Astrocyte of the hippocampus (primary cell): ENCODE data around the gene PSMB1.
"Not testable (repeated sequence)": the region's sequence is repeated elsewhere in the genome, so short reads cannot be mapped to it uniquely, and the experiment has no call there.

ENCODE experiments used
- DNase-seq: peaks from one replicate; pipeline ENCODE4 v3.0.0; 2011; ENCODE audit warnings: low read depth, low spot score

Gene PSMB1

GRCh38 chr6:170502733-170503413 lies 50.2 kb downstream of the PSMB1 start:
- DNase-seq, result not testable (repeated sequence)

GRCh38 chr6:170502268-170502667 lies 50.8 kb downstream of the PSMB1 start:
- DNase-seq, result not testable (repeated sequence)

GRCh38 chr6:170500955-170501590 lies 52.0 kb downstream of the PSMB1 start:
- no peak for DNase-seq

GRCh38 chr6:170497841-170498301 lies 55.2 kb downstream of the PSMB1 start:
- DNase-seq, result peak; percentile 63

GRCh38 chr6:170493354-170493753 lies 59.8 kb downstream of the PSMB1 start:
- DNase-seq, result no peak

- no peak for DNase-seq
These were observed 62.8 kb downstream of the PSMB1 start for GRCh38 chr6:170490259-170490658.

GRCh38 chr6:170489836-170490235 lies 63.3 kb downstream of the PSMB1 start:
- no peak for DNase-seq

- no peak for DNase-seq
These were observed 65.3 kb downstream of the PSMB1 start for GRCh38 chr6:170487707-170488329.

- DNase-seq, result no peak
These were observed 67.9 kb downstream of the PSMB1 start for GRCh38 chr6:170485159-170485558.
